GM21381 (cell line): ENCODE measurements around the gene NDUFB3.
"Not testable (repeated sequence)": the region's sequence is repeated elsewhere in the genome, so short reads cannot be mapped to it uniquely, and the experiment has no call there.

Experiments used
- ATAC-seq: cut with Tn5 transposase; IDR thresholded peaks from one replicate; pipeline ENCODE4 v1.9.1; 2021; ENCODE audit warnings: mild to moderate bottlenecking, moderate library complexity; ENCODE audit not compliant: unreplicated experiment

Gene NDUFB3

GRCh38 chr2:201090574-201090973 is 18.8 kb downstream of the NDUFB3 start:
- no peak for ATAC-seq

GRCh38 chr2:201093573-201093972 is 21.8 kb downstream of the NDUFB3 start:
- ATAC-seq: no peak

- no peak for ATAC-seq
These were observed 28.7 kb downstream of the NDUFB3 start for GRCh38 chr2:201100497-201100896.

GRCh38 chr2:201105759-201106158 is 34.0 kb downstream of the NDUFB3 start:
- no peak for ATAC-seq

GRCh38 chr2:201107624-201108023 is 35.8 kb downstream of the NDUFB3 start:
- ATAC-seq: no peak

GRCh38 chr2:201108341-201108740 is 36.5 kb downstream of the NDUFB3 start:
- ATAC-seq: no peak

GRCh38 chr2:201109186-201109585 is 37.4 kb downstream of the NDUFB3 start:
- no peak for ATAC-seq

GRCh38 chr2:201110615-201111014 is 38.8 kb downstream of the NDUFB3 start:
- no peak for ATAC-seq

- ATAC-seq: no peak
These were observed 39.3 kb downstream of the NDUFB3 start for GRCh38 chr2:201111096-201111495.

- ATAC-seq: no peak
These were observed 42.5 kb downstream of the NDUFB3 start for GRCh38 chr2:201114350-201114749.

- no peak for ATAC-seq
These were observed 43.0 kb downstream of the NDUFB3 start for GRCh38 chr2:201114846-201115245.

GRCh38 chr2:201116115-201116958 is 44.5 kb downstream of the NDUFB3 start, which contains the start of gene CFLAR:
CFLAR (plus strand) TSS chr2:201116164; CDS start chr2:201129866, 13,702 bp downstream.
- ATAC-seq: peak; percentile 36

GRCh38 chr2:201116959-201117734 is 45.3 kb downstream of the NDUFB3 start:
- ATAC-seq: no peak

GRCh38 chr2:201117735-201118094 is 45.9 kb downstream of the NDUFB3 start:
- ATAC-seq: not testable (repeated sequence)

GRCh38 chr2:201118121-201118960 is 46.5 kb downstream of the NDUFB3 start:
- peak; percentile 47 for ATAC-seq

GRCh38 chr2:201118961-201119854 is 47.4 kb downstream of the NDUFB3 start:
- ATAC-seq: no peak

- no peak for ATAC-seq
These were observed 50.5 kb downstream of the NDUFB3 start for GRCh38 chr2:201122276-201122675.

- ATAC-seq: no peak
These were observed 54.7 kb downstream of the NDUFB3 start for GRCh38 chr2:201126308-201127151.

GRCh38 chr2:201127152-201127511 is 55.3 kb downstream of the NDUFB3 start:
- ATAC-seq: no peak
